ENCODE data around the gene TMA16.
"Not testable (repeated sequence)": the region's sequence is repeated elsewhere in the genome, so short reads cannot be mapped to it uniquely, and the experiment has no call there.

TMA16 gene

GRCh38 chr4:163494360-163495241 is at the start of gene TMA16:
TSS of gene TMA16 (plus strand) at chr4:163494690. CDS start at chr4:163494802, 112 bp downstream.
- H3K4me3 ChIP-seq (ENCODE audit: control insufficient read depth, low read depth, low read length): peak within 1 kb of the TSS; percentile 99
- peak; percentile 2 for TF ChIP-seq CTCF (IDR thresholded peaks at IDR 0.05; ENCODE audit: control insufficient read depth, insufficient read depth, low read depth, low read length, missing control alignments)
- peak; percentile 72 for DNase-seq (ENCODE audit: low read depth)

GRCh38 chr4:163447023-163447422 is 47.5 kb upstream of the TMA16 start:
- not testable (repeated sequence) for H3K4me3 ChIP-seq (ENCODE audit: control insufficient read depth, low read depth, low read length); DNase-seq (ENCODE audit: low read depth)

GRCh38 chr4:163447481-163447880 is 47.0 kb upstream of the TMA16 start:
- no peak for TF ChIP-seq CTCF (IDR thresholded peaks at IDR 0.05; ENCODE audit: control insufficient read depth, insufficient read depth, low read depth, low read length, missing control alignments)
- H3K4me3 ChIP-seq (ENCODE audit: control insufficient read depth, low read depth, low read length): no peak overlapping the region
- no peak for DNase-seq (ENCODE audit: low read depth)

GRCh38 chr4:163448540-163449203 is 45.8 kb upstream of the TMA16 start:
- no peak for TF ChIP-seq CTCF (IDR thresholded peaks at IDR 0.05; ENCODE audit: control insufficient read depth, insufficient read depth, low read depth, low read length, missing control alignments)
- no peak for DNase-seq (ENCODE audit: low read depth)
- no peak overlapping the region for H3K4me3 ChIP-seq (ENCODE audit: control insufficient read depth, low read depth, low read length)

GRCh38 chr4:163462556-163462955 is 31.9 kb upstream of the TMA16 start:
- DNase-seq (ENCODE audit: low read depth): no peak
- no peak overlapping the region for H3K4me3 ChIP-seq (ENCODE audit: control insufficient read depth, low read depth, low read length)
- TF ChIP-seq CTCF (IDR thresholded peaks at IDR 0.05; ENCODE audit: control insufficient read depth, insufficient read depth, low read depth, low read length, missing control alignments): no peak

- no peak for TF ChIP-seq CTCF (IDR thresholded peaks at IDR 0.05; ENCODE audit: control insufficient read depth, insufficient read depth, low read depth, low read length, missing control alignments)
- DNase-seq (ENCODE audit: low read depth): no peak
- H3K4me3 ChIP-seq (ENCODE audit: control insufficient read depth, low read depth, low read length): no peak overlapping the region
Measured at GRCh38 chr4:163467082-163467770, 27.3 kb upstream of the TMA16 start.
